ENCODE results near the gene GXYLT1.
A peak's percentile ranks its signal among the peaks of the same experiment; 100 is the strongest.

The GXYLT1 gene

GRCh38 chr12:42102720-42103119 is 42.0 kb downstream of the GXYLT1 start:
- DNase-seq = no peak
- Histone ChIP-seq H2BK5ac (ENCODE audit: low read length) (no peak overlapping the region), H3K79me2 (ENCODE audit: control insufficient read depth, insufficient read depth, low read length) (no peaks in the 10 kb centered on the region), H2AK5ac (ENCODE audit: low read length) (no peak overlapping the region), H3K18ac (ENCODE audit: low read length) (no peak overlapping the region), H3K4me3 (ENCODE audit: low read length) (no peak overlapping the region), H3K4me2 (ENCODE audit: low read length) (no peak overlapping the region), H3K56ac (ENCODE audit: low read length) (no peak overlapping the region), H3K36me3 (ENCODE audit: control insufficient read depth, insufficient read depth, low read length) (no peaks in the 10 kb centered on the region), H3K4ac (ENCODE audit: low read depth, low read length) (no peak overlapping the region), H3K4me1 (ENCODE audit: control insufficient read depth, low read depth, low read length) (no peaks in the 10 kb centered on the region), H3K9ac (ENCODE audit: low read length) (no peak overlapping the region), H3K27ac (ENCODE audit: low read depth, low read length) (no peak overlapping the region), H3K79me1 (ENCODE audit: low read length) (no peaks in the 10 kb centered on the region), H4K5ac (ENCODE audit: low read length) (no peak overlapping the region), H2BK15ac (replicated peaks; ENCODE audit: low read depth) (no peak overlapping the region), H3K27me3 (ENCODE audit: insufficient read depth, low read length, poor library complexity) (no peaks in the 10 kb centered on the region), H3K23ac (ENCODE audit: low read length) (no peak overlapping the region), H4K8ac (ENCODE audit: low read depth, low read length) (no peak overlapping the region), H2BK120ac (ENCODE audit: low read depth, low read length) (no peak overlapping the region)
- no CpG with 5 or more reads among the region's 3 CpGs for WGBS (ENCODE audit: extremely low coverage, insufficient coverage, low lambda C conversion rate)

- H3K27ac ChIP-seq (ENCODE audit: low read depth, low read length) = no peak overlapping the region
- H3K18ac ChIP-seq (ENCODE audit: low read length) = no peak overlapping the region
- no CpG with 5 or more reads among the region's 9 CpGs for WGBS (ENCODE audit: extremely low coverage, insufficient coverage, low lambda C conversion rate)
- H3K36me3 ChIP-seq (ENCODE audit: control insufficient read depth, insufficient read depth, low read length) = no peaks in the 10 kb centered on the region
- no peak overlapping the region for H2BK120ac ChIP-seq (ENCODE audit: low read depth, low read length)
- H3K4me1 ChIP-seq (ENCODE audit: control insufficient read depth, low read depth, low read length) = no peaks in the 10 kb centered on the region
- DNase-seq = no peak
- H3K27me3 ChIP-seq (ENCODE audit: insufficient read depth, low read length, poor library complexity) = no peaks in the 10 kb centered on the region
- H3K4me3 ChIP-seq (ENCODE audit: low read length) = no peak overlapping the region
- no peak overlapping the region for H3K56ac ChIP-seq (ENCODE audit: low read length)
- no peak overlapping the region for H4K8ac ChIP-seq (ENCODE audit: low read depth, low read length)
- no peak overlapping the region for H3K4ac ChIP-seq (ENCODE audit: low read depth, low read length)
- no peak overlapping the region for H3K23ac ChIP-seq (ENCODE audit: low read length)
- H2BK15ac ChIP-seq (replicated peaks; ENCODE audit: low read depth) = no peak overlapping the region
- no peaks in the 10 kb centered on the region for H3K79me1 ChIP-seq (ENCODE audit: low read length)
- no peak overlapping the region for H3K9ac ChIP-seq (ENCODE audit: low read length)
- no peak overlapping the region for H2AK5ac ChIP-seq (ENCODE audit: low read length)
- H2BK5ac ChIP-seq (ENCODE audit: low read length) = no peak overlapping the region
- H3K4me2 ChIP-seq (ENCODE audit: low read length) = no peak overlapping the region
- no peak overlapping the region for H4K5ac ChIP-seq (ENCODE audit: low read length)
- no peaks in the 10 kb centered on the region for H3K79me2 ChIP-seq (ENCODE audit: control insufficient read depth, insufficient read depth, low read length)
Measured at GRCh38 chr12:42099433-42099832, 45.2 kb downstream of the GXYLT1 start.

- H3K79me2 ChIP-seq (ENCODE audit: control insufficient read depth, insufficient read depth, low read length) = no peaks in the 10 kb centered on the region
- H2BK15ac ChIP-seq (replicated peaks; ENCODE audit: low read depth) = no peak overlapping the region
- H3K23ac ChIP-seq (ENCODE audit: low read length) = no peak overlapping the region
- whole genome bisulfite sequencing (ENCODE audit: extremely low coverage, insufficient coverage, low lambda C conversion rate) = no CpG with 5 or more reads among the region's 5 CpGs
- H2BK5ac ChIP-seq (ENCODE audit: low read length) = no peak overlapping the region
- H3K4ac ChIP-seq (ENCODE audit: low read depth, low read length) = no peak overlapping the region
- H3K27ac ChIP-seq (ENCODE audit: low read depth, low read length) = no peak overlapping the region
- no peak overlapping the region for H4K5ac ChIP-seq (ENCODE audit: low read length)
- no peak overlapping the region for H3K9ac ChIP-seq (ENCODE audit: low read length)
- H4K8ac ChIP-seq (ENCODE audit: low read depth, low read length) = no peak overlapping the region
- H3K18ac ChIP-seq (ENCODE audit: low read length) = no peak overlapping the region
- H3K4me1 ChIP-seq (ENCODE audit: control insufficient read depth, low read depth, low read length) = no peaks in the 10 kb centered on the region
- no peaks in the 10 kb centered on the region for H3K36me3 ChIP-seq (ENCODE audit: control insufficient read depth, insufficient read depth, low read length)
- no peak overlapping the region for H2BK120ac ChIP-seq (ENCODE audit: low read depth, low read length)
- H3K4me3 ChIP-seq (ENCODE audit: low read length) = no peak overlapping the region
- DNase-seq = no peak
- H3K4me2 ChIP-seq (ENCODE audit: low read length) = no peak overlapping the region
- H3K27me3 ChIP-seq (ENCODE audit: insufficient read depth, low read length, poor library complexity) = no peaks in the 10 kb centered on the region
- H3K56ac ChIP-seq (ENCODE audit: low read length) = no peak overlapping the region
- no peak overlapping the region for H2AK5ac ChIP-seq (ENCODE audit: low read length)
- no peaks in the 10 kb centered on the region for H3K79me1 ChIP-seq (ENCODE audit: low read length)
Measured at GRCh38 chr12:42097971-42098370, 46.7 kb downstream of the GXYLT1 start.

- Histone ChIP-seq H3K56ac (ENCODE audit: low read length) (no peak overlapping the region), H3K4me1 (ENCODE audit: control insufficient read depth, low read depth, low read length) (peaks cover 2% of the 10 kb centered on the region), H3K18ac (ENCODE audit: low read length) (peak overlapping the region; percentile 18), H3K9ac (ENCODE audit: low read length) (no peak overlapping the region), H3K79me2 (ENCODE audit: control insufficient read depth, insufficient read depth, low read length) (no peaks in the 10 kb centered on the region), H3K36me3 (ENCODE audit: control insufficient read depth, insufficient read depth, low read length) (no peaks in the 10 kb centered on the region), H3K27ac (ENCODE audit: low read depth, low read length) (no peak overlapping the region), H2BK5ac (ENCODE audit: low read length) (no peak overlapping the region), H2BK120ac (ENCODE audit: low read depth, low read length) (no peak overlapping the region), H3K79me1 (ENCODE audit: low read length) (no peaks in the 10 kb centered on the region), H4K8ac (ENCODE audit: low read depth, low read length) (peak overlapping the region; percentile 13), H3K27me3 (ENCODE audit: insufficient read depth, low read length, poor library complexity) (no peaks in the 10 kb centered on the region), H3K4me3 (ENCODE audit: low read length) (no peak overlapping the region), H3K4me2 (ENCODE audit: low read length) (no peak overlapping the region), H3K4ac (ENCODE audit: low read depth, low read length) (no peak overlapping the region), H4K5ac (ENCODE audit: low read length) (no peak overlapping the region), H2AK5ac (ENCODE audit: low read length) (no peak overlapping the region), H3K23ac (ENCODE audit: low read length) (no peak overlapping the region), H2BK15ac (replicated peaks; ENCODE audit: low read depth) (no peak overlapping the region)
- DNase-seq = peak; percentile 69
- WGBS (ENCODE audit: extremely low coverage, insufficient coverage, low lambda C conversion rate) = no CpG with 5 or more reads among the region's 5 CpGs
Measured at GRCh38 chr12:42094277-42094676, 50.4 kb downstream of the GXYLT1 start.

- H4K8ac ChIP-seq (ENCODE audit: low read depth, low read length) = no peak overlapping the region
- H3K36me3 ChIP-seq (ENCODE audit: control insufficient read depth, insufficient read depth, low read length) = no peaks in the 10 kb centered on the region
- H3K4me3 ChIP-seq (ENCODE audit: low read length) = no peak overlapping the region
- H3K4ac ChIP-seq (ENCODE audit: low read depth, low read length) = no peak overlapping the region
- no peak overlapping the region for H3K18ac ChIP-seq (ENCODE audit: low read length)
- no peak overlapping the region for H2BK5ac ChIP-seq (ENCODE audit: low read length)
- H2BK15ac ChIP-seq (replicated peaks; ENCODE audit: low read depth) = no peak overlapping the region
- H4K5ac ChIP-seq (ENCODE audit: low read length) = no peak overlapping the region
- DNase-seq = peak; percentile 43
- H3K79me1 ChIP-seq (ENCODE audit: low read length) = no peaks in the 10 kb centered on the region
- no peaks in the 10 kb centered on the region for H3K79me2 ChIP-seq (ENCODE audit: control insufficient read depth, insufficient read depth, low read length)
- H2BK120ac ChIP-seq (ENCODE audit: low read depth, low read length) = no peak overlapping the region
- WGBS (ENCODE audit: extremely low coverage, insufficient coverage, low lambda C conversion rate) = no CpG with 5 or more reads among the region's 2 CpGs
- no peak overlapping the region for H3K9ac ChIP-seq (ENCODE audit: low read length)
- no peak overlapping the region for H3K27ac ChIP-seq (ENCODE audit: low read depth, low read length)
- H3K4me1 ChIP-seq (ENCODE audit: control insufficient read depth, low read depth, low read length) = peaks cover 2% of the 10 kb centered on the region
- H2AK5ac ChIP-seq (ENCODE audit: low read length) = no peak overlapping the region
- H3K4me2 ChIP-seq (ENCODE audit: low read length) = no peak overlapping the region
- peak overlapping the region; percentile 42 for H3K56ac ChIP-seq (ENCODE audit: low read length)
- no peaks in the 10 kb centered on the region for H3K27me3 ChIP-seq (ENCODE audit: insufficient read depth, low read length, poor library complexity)
- no peak overlapping the region for H3K23ac ChIP-seq (ENCODE audit: low read length)
Measured at GRCh38 chr12:42091769-42092168, 52.9 kb downstream of the GXYLT1 start.

- no peak overlapping the region for H3K4ac ChIP-seq (ENCODE audit: low read depth, low read length)
- H3K4me3 ChIP-seq (ENCODE audit: low read length) = no peak overlapping the region
- no peak overlapping the region for H3K23ac ChIP-seq (ENCODE audit: low read length)
- H3K79me2 ChIP-seq (ENCODE audit: control insufficient read depth, insufficient read depth, low read length) = no peaks in the 10 kb centered on the region
- no peak overlapping the region for H2BK5ac ChIP-seq (ENCODE audit: low read length)
- no peak overlapping the region for H2AK5ac ChIP-seq (ENCODE audit: low read length)
- peaks cover 2% of the 10 kb centered on the region for H3K4me1 ChIP-seq (ENCODE audit: control insufficient read depth, low read depth, low read length)
- no peak overlapping the region for H3K9ac ChIP-seq (ENCODE audit: low read length)
- peak; percentile 22 for DNase-seq
- H4K8ac ChIP-seq (ENCODE audit: low read depth, low read length) = no peak overlapping the region
- no peak overlapping the region for H2BK15ac ChIP-seq (replicated peaks; ENCODE audit: low read depth)
- H3K18ac ChIP-seq (ENCODE audit: low read length) = no peak overlapping the region
- H3K36me3 ChIP-seq (ENCODE audit: control insufficient read depth, insufficient read depth, low read length) = no peaks in the 10 kb centered on the region
- no peak overlapping the region for H3K4me2 ChIP-seq (ENCODE audit: low read length)
- no peaks in the 10 kb centered on the region for H3K27me3 ChIP-seq (ENCODE audit: insufficient read depth, low read length, poor library complexity)
- no peak overlapping the region for H2BK120ac ChIP-seq (ENCODE audit: low read depth, low read length)
- no peak overlapping the region for H4K5ac ChIP-seq (ENCODE audit: low read length)
- H3K79me1 ChIP-seq (ENCODE audit: low read length) = no peaks in the 10 kb centered on the region
- H3K56ac ChIP-seq (ENCODE audit: low read length) = no peak overlapping the region
- H3K27ac ChIP-seq (ENCODE audit: low read depth, low read length) = no peak overlapping the region
Measured at GRCh38 chr12:42090899-42091298, 53.8 kb downstream of the GXYLT1 start.
